Measurements from ENCODE around the gene ATIC. TPM values are rescaled to one million over a fixed set of nuclear protein-coding genes. Genes with fewer than 3 reads are reported as not detected.

The ATIC gene
- total and polyA plus RNA-seq, 2 of the 8 experiments (the other 6 are each of a cell fraction or from before 2014, with no cell fraction given) = 139 to 319 TPM

- Histone ChIP-seq H3K4me1 (replicated peaks in 1 of 4; ENCODE audit: control insufficient read depth in 3 of 4, insufficient read depth in 4 of 4, low read length in 3 of 4) (peaks cover 2 to 6% (median 4%) of the 10 kb centered on the region in 4 experiments; a peak in 4 of 7 replicates), H3K23me2 (ENCODE audit: low read depth, low read length) (no peaks in the 10 kb centered on the region), H3K23ac (ENCODE audit: insufficient read length) (no peak overlapping the region), H3K36me3 (ENCODE audit: control insufficient read depth in 2 of 4, insufficient read depth in 4 of 4, low read length in 3 of 4) (peaks cover 2 to 23% (median 10%) of the 10 kb centered on the region in 4 experiments; a peak in 3 of 8 replicates), H4K91ac (replicated peaks; ENCODE audit: insufficient read length, low read length) (no peak overlapping the region), H2AK5ac (ENCODE audit: low read depth, low read length) (no peak overlapping the region), H2AFZ (ENCODE audit: low read length) (no peak overlapping the region), H3K4me3 (ENCODE audit: extremely low read depth in 1 of 4, insufficient read depth in 2 of 4, low read depth in 3 of 4, low read length in 4 of 4) (no peak overlapping the region), H2BK120ac (replicated peaks; ENCODE audit: low read depth, low read length) (no peak overlapping the region), H3K79me2 (ENCODE audit: control insufficient read depth in 1 of 2, insufficient read depth in 2 of 2, low read length in 2 of 2) (no peaks in the 10 kb centered on the region), H3K79me1 (ENCODE audit: low read depth, low read length) (no peaks in the 10 kb centered on the region), H2BK15ac (ENCODE audit: low read length) (no peak overlapping the region), H3K4ac (replicated peaks; ENCODE audit: insufficient read length, low read depth, low read length) (no peak overlapping the region), H4K8ac (ENCODE audit: extremely low read depth, insufficient read depth, low read length) (no peak overlapping the region), H4K5ac (ENCODE audit: insufficient read length, low read depth, low read length) (no peak overlapping the region), H3K18ac (ENCODE audit: extremely low read depth, low read length) (no peak overlapping the region), H3K56ac (replicated peaks; ENCODE audit: insufficient read length, low read depth, low read length) (no peak overlapping the region), H3K4me2 (ENCODE audit: insufficient read depth in 1 of 2, low read depth in 2 of 2, low read length in 2 of 2) (no peak overlapping the region), H3K9me3 (ENCODE audit: insufficient read depth in 2 of 2, low read depth in 1 of 2, low read length in 1 of 2) (no peaks in the 10 kb centered on the region), H2BK12ac (ENCODE audit: low read depth, low read length) (no peak overlapping the region), H3K14ac (ENCODE audit: insufficient read length) (no peak overlapping the region), H2BK20ac (ENCODE audit: low read length) (no peak overlapping the region), H3K27ac (ENCODE audit: low read depth, low read length) (no peak overlapping the region), H3K9ac (replicated peaks in 1 of 4; ENCODE audit: extremely low read depth in 1 of 4, low read depth in 3 of 4, low read length in 3 of 4) (no peak overlapping the region), H2BK5ac (ENCODE audit: low read depth, low read length) (no peak overlapping the region), H3K27me3 (replicated peaks in 1 of 4; ENCODE audit: control insufficient read depth in 3 of 4, extremely low read depth in 1 of 4, insufficient read depth in 3 of 4, low read length in 3 of 4) (no peaks in the 10 kb centered on the region), H4K20me1 (replicated peaks in 1 of 2; ENCODE audit: control insufficient read depth in 1 of 2, insufficient read depth in 2 of 2, low read length in 2 of 2) (no peaks in the 10 kb centered on the region)
- FAIRE-seq (no peak), DNase-seq (ENCODE audit: low read depth in 1 of 2, low spot score in 2 of 2) (no peak)
- POLR2A ChIA-PET (ENCODE audit: partially characterized antibody) = interaction anchor here (1.9 kb wide), 1 partner anchor 8 kb away, joined by 5 read pairs; no protein-coding TSS in a partner anchor
- CTCF ChIA-PET (ENCODE audit: partially characterized antibody) = interaction anchor here (1.5 kb wide), 1 partner anchor 440 kb away, joined by 3 read pairs; no protein-coding TSS in a partner anchor
- WGBS, 2 experiments (ENCODE audit: extremely low coverage in 1 of 2, insufficient coverage in 1 of 2, insufficient read length in 1 of 2, insufficient replicate concordance in 2 of 2, low coverage in 1 of 2, low lambda C conversion rate in 2 of 2, missing lambda C conversion rate in 1 of 2) = 87% methylated on average over 2 of the region's 2 CpGs; no CpG with 5 or more reads in 1 of the 2 experiments
- TF ChIP-seq SP1 (IDR thresholded peaks at IDR 0.05; ENCODE audit: low read depth, low read length) (no peak), RXRA (IDR thresholded peaks at IDR 0.05; ENCODE audit: insufficient read depth, low read depth, low read length) (no peak), SRF (IDR thresholded peaks at IDR 0.05; ENCODE audit: low read depth, low read length) (no peak)
Observed at GRCh38 chr2:215390550-215390913, 78.7 kb downstream of the ATIC start.
